IPS-NIHi11 (cell line): ENCODE measurements around the gene EML4.
A peak's percentile ranks its signal among the peaks of the same experiment; 100 is the strongest.

Source experiments
- DNase-seq: peaks from one replicate; pipeline ENCODE4 v3.0.0; 2012; ENCODE audit warnings: mixed read lengths, low spot score

Gene EML4

DNA sequence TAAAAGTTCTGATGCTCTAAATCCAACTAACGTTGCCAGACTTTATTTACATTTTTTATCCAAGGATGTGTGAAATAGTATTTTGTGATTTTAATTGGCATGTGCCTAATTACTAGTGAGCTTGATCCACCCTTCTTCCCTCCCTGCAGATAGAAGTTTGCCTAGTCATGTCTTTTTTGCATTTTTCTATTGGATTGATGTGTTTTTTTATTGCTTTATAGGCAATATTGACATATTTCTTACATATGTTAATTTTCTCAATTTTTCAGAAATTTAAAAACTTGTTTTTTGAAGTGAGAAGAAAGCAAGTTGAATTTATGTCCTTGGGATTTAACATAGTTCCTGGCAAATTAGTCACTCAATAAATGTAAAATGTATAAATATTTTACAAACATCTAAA lies 56.4 kb downstream of the EML4 start:
- no peak for DNase-seq

DNA sequence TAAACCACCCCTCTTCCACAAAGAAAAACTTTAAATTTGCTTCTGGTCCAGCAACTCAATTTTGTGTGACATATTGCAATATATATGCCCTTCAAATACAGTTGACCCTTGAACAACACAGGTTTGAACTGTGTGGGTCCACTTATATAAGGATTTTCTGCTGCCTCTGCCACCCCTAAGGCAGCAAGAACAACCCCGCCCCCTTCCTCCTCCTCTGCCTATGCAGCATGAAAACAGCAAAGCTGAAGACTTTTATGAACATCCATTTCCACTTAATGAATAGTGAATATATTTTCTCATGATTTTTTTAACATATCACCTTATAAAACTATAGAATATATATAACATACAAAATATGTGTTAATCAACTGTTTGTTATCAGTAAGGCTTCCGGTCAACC lies 58.3 kb downstream of the EML4 start:
- no peak for DNase-seq

DNA sequence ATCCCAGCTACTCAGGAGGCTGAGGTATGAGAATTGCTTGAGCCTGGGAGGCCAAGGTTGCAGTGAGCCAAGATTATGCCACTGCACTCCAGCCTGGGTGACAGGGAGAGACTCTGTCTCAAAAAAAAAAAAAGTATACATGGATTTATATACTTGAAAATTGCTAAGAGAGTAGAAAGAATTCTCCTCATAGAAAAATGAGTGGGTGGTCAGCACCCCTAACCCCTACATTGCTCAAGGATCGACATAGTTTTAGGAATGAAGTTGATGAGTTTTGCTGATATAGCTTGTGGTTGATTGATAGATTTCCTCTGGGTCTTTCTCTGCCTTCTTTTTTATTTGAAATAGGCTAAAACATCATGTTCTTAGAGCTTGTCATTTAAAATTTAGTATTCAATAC lies 58.9 kb downstream of the EML4 start:
- no peak for DNase-seq

DNA sequence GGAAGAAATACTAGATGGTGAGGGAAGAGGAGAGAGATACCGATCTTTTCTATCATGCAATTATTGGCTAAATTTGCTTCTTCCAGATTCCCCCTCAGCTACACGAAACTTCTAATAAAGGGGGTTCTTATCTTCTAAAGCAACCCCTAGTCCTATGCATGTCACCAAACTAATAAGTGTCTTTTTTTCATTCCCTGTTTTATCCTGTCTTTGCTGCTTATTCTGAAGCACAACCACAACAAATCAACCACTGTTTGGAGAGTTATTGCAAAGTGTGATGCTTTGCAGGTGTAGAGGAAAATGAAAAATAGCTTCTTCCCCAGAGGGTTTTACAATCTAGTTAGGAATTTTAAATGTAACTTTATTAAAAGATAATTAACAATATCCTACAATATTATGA lies 60.8 kb downstream of the EML4 start:
- no peak for DNase-seq

DNA sequence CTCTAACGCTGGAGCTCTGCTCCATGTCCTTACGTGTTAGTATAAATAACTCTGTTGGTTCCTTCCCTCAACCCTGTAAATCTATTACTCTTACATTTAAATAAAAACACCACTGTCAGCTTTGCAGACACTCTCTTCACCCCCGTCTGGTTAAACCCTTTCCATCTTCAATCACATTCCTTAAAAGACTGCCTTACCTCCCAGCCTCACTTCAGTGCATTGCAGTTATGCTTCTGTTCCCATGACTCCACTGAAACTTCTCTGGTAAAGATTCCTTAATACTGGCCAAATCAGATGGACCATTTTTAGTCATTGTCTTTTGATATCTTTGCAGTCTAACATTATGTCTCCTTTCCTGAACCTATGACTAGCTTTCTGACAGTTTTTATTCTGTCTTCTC lies 61.7 kb downstream of the EML4 start:
- DNase-seq = no peak

DNA sequence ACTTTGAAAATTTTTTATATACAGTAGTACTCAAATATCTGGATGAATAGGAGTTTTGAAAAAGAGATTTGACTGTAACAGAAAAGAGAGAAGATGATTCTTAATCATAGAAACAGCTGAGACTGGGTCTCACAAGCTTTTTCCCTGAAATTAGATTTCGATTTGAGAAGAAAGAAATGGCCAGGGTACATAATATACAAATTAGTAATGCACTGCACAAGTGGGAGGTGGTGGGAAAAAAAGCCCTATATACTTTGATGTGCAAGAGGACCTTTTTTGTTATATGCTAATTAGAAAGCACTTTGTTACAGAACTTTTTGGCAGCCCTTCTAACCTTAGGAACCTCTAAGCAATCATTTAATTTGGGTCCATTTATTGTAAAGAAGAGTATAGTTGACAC lies 62.9 kb downstream of the EML4 start:
- no peak for DNase-seq

DNA sequence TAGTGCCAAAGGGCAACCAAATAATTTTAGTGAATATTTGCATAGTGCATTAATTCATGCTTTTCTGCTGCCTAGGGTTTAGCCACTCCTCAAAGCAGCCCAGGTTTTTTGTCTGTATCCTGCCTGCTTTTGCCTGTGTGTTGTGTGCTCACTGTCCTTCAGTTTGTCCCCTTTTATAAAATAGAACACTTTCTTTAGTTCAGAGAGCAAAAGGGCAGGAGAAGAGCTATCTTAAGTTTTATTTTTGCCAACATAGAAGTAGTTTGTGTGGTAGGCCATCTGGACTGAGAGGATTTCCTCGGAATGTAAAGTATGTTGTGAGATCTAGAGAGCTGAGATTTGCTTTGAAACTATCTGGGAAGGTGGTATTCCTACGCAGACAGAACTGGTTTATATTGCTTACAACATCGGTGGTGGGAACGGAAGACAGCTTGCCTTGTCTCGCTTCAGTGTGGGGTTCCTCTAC lies 64.9 kb downstream of the EML4 start:
- no peak for DNase-seq

DNA sequence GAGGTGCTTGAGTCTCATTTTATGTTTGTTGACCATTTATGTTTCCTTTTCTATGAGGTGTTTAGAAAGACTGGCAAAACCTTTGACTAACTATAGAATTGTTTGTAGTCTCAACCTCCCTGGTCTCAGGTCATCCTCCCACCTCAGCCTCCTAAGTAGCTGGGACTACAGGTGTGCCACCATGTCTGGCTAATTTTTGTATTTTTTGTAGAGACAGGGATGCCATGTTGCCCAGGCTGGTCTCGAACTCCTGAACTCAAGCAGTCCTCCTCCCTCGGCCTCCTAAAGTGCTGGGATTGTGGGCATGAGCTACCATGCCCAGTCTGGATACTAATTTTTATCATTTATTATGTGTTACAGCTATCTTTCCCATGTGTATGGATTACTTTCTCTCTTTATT lies 67.8 kb downstream of the EML4 start:
- DNase-seq = no peak

DNA sequence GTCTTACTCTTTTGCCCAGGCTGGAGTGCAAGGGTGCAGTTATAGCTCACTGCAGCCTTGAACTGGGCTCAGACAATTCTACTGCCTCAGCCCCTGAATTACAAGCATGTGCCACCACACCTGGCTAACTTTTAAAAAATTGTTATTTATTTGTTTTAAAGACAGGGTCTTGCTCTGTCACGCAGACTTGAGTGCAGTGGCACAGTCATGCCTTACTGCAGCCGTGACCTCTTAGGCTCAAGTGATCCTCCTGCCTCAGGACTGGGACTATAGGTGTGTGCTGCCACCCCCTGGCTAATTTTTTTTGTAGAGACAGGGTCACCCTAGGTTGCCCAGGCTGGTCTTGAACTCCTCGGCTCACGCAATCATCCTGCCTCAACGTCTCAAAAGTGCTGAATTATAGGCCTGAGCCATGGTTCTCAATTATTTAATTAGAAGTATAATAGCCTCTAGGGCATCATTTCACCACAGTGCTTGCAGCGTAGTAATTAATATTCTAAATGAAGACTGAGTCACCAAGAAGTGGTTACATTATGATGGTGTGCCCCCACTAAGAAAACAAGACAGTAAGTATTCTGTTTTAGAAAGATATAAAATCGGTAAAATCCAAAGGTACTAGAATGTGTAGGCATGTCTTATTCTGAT lies 69.6 kb downstream of the EML4 start:
- DNase-seq = no peak

DNA sequence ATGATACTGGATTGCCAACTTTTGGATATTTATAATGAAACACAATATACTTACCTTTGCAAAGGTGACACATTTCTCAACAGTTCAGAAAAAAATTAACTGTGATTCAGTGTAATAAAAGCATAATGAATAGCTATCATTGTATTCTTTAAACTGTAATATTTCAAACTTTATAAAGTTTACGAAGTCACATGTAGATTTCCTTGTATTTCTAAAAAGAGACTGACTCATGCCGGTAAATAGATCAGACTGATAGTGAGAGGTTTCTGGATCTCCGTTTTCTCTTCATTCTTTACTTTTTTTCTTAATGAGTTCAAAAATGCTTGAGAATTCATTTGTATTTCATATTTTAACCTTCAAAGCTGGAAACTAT lies 70.1 kb downstream of the EML4 start:
- no peak for DNase-seq

DNA sequence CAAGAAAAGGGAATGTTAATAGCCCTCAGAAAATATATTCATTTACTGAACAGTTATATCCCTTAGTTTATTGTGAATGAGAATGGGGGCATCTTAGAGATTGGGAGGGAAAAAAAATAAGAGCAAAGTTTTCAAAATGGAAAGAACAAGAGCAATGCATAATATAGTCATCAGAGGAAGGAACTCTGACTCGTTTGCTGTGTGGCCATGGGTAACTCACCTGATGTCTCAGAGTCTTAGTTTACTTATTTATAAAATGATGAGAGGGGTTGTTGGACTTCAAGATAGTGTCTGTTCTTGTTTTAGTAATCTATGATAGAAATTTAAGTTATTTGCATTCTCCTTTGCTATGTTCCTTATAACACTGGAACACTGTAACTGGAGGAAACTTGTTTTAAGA lies 70.7 kb downstream of the EML4 start:
- DNase-seq = no peak

DNA sequence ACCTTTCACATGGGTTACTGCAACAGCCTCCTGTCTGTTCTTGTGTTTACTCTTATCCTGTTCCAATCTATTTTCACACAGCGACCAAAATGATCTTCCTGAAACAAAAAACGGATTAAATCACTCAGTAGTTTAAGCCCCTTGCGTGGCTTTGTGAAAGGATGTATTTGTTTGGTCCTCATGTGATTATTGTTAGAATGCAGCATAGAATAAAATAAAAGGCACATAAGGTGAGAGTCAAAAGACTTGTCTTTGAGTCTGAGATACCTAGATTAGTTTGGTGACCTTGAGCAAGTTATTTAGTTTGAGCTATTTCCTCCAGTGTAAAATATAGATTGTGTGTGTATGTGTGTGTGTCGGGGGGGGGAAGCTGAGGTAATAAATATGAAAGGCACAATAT lies 72.4 kb downstream of the EML4 start:
- DNase-seq = no peak

DNA sequence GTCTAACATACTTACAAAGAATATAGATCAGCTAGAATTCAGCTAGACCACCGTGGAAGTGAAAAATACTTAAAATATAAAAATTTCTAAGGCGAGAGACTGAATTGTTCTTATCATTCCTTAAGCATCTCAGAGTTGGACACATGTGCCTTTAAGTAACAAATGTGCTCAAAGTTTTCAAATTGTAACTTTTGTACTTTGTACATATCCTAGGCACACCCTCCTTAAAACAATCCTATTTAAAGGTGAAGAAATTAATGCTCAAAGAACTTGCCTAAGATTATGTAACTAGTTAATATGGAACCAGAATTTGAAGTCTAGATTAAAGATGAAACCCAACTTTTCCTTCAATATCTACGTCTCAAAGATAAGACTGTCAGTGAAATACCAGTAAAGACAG lies 74.1 kb downstream of the EML4 start:
- DNase-seq = no peak

DNA sequence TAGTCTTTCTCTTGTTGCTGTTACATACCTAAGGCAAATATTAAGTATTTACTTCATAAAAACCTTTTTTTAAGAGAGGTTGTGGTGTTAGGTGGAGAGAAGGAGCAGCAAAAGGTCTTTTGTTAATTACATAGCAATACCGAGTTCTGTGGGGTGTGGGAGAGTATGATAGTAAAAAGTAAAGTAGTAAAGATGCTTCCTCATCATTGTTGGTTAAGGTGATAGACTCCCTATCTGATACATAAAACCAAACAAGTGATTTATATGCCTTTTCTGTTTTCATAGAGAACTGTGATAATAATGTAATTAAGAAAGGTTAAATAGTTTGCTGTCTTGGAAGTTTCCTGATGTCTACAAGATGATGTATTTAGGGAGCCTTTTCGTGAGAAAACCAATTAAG lies 75.4 kb downstream of the EML4 start:
- DNase-seq = no peak

DNA sequence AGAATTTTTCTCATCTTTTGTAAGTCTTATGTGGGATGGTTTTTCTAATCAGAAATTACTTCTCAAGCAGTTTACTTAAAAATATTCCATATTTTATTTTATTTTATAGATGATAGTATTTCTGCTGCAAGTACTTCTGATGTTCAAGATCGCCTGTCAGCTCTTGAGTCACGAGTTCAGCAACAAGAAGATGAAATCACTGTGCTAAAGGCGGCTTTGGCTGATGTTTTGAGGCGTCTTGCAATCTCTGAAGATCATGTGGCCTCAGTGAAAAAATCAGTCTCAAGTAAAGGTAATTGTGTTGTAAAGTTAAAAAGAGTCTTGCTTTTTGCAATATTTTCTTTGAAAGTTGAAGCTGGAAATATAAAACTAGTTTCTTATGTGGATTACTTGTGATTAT lies 76.2 kb downstream of the EML4 start:
- DNase-seq = no peak

DNA sequence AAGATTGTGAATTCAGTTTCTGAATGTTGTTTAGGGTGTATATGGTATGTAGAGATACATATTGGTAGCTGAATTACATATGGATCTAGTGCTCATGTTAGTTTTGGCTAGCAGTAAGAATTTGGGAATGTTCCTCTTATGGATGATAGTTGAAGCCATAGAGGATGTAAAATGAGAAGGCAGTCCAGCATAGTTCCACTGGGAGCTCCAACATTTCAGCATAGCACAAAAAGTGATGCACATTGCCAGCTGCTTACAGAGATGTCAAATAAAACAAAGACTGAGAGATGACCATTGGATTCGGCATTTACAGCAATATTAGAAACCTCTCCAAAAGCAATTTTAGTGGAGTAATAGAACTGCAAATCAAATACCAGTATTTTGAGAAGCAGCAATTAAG lies 77.4 kb downstream of the EML4 start:
- DNase-seq = no peak

DNA sequence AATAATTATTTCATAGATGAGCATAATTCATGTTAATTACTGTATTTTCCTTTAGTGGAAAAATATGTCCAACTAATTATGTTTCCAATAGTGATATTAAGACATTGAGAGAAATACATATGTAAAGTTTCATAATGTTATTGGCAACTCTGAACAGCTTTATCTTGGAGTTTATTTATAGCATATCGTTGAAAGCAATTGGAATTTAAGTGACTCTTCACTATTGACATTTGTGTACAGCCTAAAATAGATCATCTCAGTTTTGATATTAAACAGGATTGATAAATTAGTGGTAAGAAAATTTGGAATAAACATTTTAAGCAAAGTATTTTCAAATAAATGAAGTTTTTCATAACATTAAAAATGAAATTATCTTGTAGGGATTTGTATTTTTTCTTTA lies 79.7 kb downstream of the EML4 start:
- DNase-seq = no peak

DNA sequence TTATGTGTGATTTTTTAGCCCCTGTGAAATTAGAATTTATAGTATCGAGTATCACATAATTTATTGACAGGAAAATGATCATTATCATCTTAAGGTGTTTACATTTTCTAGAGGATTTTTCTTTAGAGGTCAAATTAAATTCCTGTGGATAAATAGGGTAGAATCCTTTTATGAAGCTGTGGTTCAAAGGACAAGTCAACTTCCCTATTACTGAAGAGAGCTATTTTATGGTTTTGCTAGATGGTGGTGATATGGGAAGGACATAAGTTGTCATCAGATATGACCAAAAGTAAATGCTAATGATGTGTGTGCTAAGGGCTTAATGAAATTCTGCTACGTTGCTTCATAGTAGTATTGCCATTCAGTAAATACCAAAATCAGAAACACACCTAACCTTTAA lies 80.1 kb downstream of the EML4 start:
- no peak for DNase-seq

DNA sequence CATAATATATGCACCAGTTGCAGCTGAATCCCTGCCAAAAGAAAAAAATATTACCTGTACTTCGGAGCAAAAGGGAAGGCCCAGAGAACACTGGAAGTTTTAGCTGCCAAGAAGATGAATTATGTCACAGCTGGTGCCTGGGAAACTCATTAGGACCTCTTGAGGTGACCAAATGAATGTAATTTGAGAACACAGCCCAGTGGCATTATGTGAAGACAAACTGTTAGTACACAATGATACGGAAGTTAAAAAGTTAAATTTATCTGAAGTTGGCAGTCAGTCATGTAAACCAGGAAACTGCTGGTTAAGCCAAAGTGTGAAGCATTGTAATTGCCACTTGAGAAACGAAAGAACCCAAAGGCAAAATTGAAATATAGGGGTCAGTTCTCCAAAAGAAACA lies 80.7 kb downstream of the EML4 start:
- DNase-seq = peak; percentile 48

DNA sequence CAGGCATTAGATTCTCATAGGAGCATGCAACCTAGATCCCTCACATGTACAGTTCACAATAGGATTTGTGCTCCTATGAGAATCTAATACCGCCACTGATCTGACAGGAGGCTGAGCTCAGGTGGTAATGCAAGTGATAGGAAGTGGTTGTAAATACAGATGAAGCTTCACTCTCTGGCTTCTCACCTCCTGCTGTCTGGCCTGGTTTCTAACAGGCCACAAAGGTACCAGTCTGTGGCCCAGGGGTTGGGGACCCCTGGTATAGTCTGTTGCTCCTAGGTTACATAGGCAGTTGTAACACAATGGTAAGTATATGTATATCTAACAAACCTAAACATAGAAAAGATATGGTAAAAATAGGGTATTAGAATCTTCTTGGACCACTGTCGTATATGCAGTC lies 81.8 kb downstream of the EML4 start:
- DNase-seq = no peak

DNA sequence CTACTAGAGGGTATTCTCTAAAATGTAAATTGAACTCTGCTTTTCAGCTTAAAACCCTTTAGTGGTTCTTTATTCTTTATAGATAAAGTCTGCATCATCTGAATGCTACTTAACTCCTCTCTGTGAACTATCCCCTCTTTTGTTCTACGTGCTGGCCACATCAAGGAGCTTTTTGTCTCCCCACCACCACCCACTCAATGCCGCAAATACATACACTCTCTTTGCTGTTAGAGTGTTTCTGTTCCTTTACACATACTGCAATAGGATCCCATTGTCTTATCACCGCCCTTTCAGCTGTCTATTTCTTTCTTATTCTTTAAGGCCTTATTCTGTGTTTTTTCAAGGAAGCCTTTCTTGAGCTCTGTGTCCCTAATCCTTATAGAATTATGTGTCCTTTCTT lies 83.3 kb downstream of the EML4 start:
- no peak for DNase-seq

DNA sequence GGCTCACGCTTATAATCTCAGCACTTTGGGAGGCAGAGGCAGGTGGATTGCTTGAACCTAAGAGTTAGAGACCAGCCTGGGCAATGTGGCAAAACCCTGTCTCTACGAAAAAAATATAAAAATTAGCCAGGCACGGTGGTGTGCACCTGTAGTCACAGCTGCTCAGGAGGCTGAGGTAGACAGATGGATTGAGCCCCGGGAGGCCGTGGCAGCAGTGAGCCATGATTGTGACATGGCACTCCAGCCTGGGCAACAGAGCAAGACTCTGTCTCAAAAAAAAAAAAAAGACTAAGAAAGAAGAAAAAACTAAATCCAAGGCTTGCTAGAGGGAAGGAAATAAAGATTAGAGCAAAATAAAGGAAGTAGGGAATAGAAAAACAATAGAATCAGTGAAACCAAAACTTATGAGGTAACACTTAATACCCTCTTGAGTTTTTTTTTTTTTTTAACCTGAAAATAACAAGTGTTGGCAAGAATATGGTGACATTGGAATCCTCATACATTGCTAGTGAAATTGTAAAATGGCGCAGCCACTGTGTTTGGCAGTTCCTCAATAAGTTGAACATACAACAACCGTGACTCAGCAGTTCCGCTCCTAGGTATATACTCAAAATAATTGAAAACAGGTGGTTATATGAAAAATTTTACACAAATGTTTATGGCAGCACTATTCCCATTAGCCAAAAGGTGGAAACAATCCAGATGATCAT lies 85.2 kb downstream of the EML4 start:
- DNase-seq = no peak

DNA sequence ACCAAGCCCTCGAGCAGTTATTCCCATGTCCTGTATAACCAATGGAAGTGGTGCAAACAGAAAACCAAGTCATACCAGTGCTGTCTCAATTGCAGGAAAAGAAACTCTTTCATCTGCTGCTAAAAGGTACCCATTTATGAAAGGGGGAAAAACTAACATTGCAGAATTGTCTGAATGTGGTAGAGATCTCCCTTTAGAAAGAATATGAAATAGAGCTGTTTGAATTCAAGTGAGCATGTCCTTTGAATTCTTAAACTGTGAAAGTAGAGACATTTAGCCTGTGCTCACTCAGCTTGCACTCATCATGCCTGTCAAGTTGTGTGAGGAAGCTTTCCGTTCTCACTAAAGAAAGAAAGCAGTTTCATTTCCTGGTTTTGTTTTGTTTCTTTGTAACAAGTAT lies 87.4 kb downstream of the EML4 start:
- DNase-seq = no peak

DNA sequence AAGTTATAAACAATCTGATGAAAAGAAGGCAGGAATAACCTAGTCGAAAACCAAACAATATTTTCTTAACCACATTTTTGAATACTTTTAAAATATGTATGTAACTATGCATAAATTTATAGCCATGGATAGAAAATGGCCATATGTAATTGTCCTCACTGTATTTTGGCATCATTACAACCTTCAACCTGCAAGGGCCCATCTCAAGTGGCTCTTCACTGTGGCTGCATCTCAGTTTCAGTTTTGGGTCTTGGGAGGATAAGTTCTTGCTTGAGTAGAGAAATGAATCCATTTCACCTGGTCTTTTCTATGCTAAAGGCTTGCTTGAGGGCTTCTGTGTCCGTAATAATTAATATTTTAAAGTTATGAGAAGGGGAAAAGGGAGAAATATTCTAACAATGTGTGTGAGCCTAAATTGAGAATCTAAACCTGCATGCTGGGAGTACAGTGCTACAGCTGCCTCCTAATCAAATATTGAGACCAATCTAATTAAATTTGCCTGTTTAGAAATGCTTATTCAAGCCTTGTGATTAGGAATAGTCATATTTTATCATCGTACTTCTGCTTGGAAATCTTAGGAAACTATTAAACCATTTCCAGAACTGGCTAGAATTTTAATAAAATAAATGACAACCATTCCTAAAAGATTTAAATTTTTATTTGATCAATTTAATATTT lies 92.5 kb downstream of the EML4 start:
- DNase-seq = no peak
